ENCODE results near the gene JCAD.

JCAD gene

DNA sequence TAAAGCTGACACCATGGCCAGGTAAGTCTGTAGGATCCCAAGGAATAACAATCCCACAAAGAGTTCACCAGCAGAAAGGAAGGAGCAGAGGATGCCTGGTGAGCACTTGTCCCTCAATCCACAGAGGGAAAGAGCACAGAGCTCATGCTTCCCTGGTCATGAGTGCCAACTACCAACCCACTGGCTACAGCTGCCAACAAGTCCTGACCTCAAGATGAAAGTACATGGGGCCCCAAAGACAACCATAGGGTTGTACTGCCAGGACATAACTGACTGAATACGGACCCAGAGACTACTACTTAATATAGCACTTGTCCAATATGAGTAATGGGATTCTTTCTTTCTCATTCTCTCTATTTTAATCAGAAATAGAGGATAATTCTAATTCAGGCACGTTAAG lies 83.3 kb downstream of the JCAD start:
- DNase-seq = no peak

DNA sequence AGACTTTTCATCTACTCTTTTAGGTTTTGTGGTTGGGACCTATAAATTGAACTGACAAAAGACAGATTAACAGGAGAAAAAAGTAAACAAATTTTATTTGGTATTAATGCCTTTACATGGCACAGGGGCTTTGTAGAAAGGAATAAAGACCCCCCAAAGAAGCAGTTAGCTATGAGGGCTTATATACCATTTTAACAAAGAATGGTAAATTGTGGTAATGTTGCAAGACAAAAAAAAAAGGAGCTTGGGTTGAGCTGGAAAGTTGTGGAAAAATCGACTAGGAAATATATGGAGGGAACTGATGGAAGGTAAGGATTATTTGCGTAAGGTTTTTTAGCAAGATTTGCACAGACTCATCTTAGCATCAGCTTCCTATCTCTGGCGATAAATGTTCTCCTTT lies 84.6 kb downstream of the JCAD start:
- DNase-seq = no peak

DNA sequence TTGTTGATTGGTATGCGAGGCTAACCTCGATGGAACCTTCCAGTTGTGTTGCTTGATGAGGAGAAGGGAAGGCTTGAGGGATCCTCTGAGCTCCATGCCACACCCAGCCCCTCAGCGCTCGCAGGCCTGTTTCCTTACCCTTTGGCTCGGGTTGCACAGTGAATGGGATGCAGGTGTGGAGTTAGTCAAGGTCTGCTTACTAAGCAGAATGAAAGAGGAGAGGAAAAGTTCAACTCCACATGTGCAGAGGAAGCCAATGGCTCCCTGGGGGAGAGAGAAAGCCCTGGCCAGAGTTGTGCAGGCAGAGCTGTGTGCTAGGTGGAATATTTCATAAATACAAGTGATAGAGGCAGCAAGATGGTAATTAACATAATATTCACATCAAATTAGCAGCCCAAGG lies 85.5 kb downstream of the JCAD start:
- DNase-seq = no peak

DNA sequence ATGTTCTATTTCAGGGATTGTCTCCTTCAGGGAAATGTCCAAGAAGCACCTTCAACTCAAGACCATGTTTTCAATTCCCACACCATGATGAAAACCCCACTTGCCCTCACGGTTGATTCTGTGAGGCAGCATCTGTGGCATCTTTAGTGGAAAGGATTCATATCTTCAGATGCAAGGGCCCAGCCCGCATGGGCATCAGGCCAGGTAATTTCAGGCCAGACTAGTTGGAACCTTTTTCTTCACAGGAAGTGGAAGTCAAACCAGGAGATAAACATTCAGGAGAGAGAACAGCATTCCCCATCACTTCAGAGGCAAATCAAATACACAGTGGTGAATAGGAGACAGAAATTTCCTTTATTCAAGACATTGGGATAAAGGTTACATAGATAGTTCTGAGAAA lies 88.8 kb downstream of the JCAD start:
- DNase-seq = no peak

DNA sequence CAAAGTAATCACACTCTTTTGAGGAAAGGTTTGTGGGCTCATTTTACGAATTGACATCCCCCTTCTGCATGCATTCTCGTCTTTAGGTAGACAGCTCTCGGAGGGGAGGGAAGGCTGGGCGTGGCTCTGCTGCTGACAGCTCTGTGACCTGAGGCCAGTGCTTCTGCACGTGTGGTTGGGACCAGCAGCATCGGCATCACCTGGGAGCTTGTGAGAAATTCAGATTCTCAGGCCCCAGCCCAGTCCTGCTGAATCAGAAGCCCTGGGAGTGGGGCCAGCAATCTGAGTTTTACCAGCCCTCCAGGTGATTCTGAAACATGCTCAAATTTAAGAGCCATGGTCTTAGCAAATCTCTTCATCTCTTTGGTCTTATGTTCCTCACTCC lies 89.4 kb downstream of the JCAD start:
- no peak for DNase-seq

DNA sequence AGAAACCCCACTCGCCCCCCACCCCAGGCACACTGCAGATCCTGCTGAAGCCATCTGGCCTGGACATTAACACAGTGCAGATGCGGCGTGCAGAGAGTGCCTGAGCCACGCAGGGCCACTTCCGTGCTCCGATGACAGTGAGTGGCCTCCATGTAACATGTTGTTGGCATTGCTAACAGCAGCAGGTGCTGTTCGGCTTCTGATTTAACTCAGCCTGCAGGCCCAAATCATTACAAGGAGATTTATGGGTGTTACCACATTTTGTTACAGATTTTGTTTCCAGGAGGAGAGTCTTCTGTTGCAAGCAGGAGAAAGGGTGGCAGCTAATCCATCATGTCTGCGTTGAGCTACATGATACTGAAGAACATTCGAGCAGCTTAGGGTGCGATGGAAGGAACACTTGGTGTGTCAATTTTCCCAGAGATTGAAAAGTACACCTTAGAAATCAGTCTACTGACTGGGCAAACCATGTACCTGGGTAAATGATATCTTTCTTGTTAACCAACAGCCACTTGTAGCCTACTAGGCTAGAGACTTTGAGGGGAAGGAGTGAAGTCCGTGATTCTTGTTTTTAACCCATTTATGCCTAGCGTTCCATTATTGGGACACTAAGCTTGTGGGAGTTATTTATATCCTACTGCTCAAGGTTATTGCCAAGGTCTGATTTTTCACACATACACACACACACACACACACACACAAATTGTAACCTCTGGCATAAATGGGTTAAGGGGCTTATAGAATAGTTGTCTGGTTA lies 90.0 kb downstream of the JCAD start:
- no peak for DNase-seq

DNA sequence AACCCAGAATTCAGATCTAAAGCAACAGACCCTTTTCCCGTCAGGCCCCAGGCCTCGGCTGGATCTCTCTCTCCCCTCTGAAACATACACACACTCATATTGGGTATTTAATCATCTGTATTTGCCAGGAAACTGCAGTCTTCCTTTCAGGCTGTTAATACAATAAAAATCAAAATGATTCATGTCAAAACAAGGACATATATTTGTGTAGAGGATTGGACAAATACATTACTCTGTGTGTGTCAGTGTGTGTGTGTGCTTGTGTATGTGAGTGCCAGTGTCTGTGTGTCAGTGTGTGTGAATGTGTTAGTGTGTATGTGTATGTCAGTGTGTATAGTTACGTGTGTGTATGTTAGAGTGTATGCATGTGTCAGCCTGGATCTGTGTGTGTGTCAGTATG lies 90.8 kb downstream of the JCAD start:
- DNase-seq = no peak

DNA sequence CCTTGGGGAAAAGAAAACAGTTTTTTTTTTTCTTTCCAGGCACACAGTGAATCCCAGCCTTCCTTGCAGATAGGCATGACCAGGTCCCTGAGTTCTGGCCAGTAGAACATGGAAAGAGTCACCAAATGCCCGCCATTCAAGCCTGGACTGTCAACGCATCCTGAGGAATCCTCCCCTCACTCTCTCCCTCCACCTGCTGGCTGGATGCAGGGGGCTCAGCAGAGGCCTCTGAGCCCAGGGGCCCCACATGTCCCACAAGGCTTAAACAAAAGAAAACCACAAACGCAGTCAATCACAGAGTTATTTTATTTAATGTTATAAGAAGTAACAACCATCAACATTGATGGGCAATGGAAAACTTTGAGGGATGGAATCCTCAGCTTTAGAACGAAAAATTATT lies 93.1 kb downstream of the JCAD start:
- no peak for DNase-seq
